Loucy (cell line): ENCODE results near the gene HSPA12A.

ENCODE experiments used
- H2AFZ ChIP-seq: fragments of 200-600 bp; sonication (generic); 2 replicates; pipeline ENCODE4 v1.6.0; 2016; ENCODE audit warnings: antibody characterized with exemption, mild to moderate bottlenecking, low read length, moderate library complexity
- H3F3A ChIP-seq: fragments of 200-600 bp; 2 replicates; pipeline ENCODE4 v1.6.0; 2016; ENCODE audit warnings: antibody characterized with exemption, low read depth, mild to moderate bottlenecking
- H3K27me3 ChIP-seq: fragments of 200-600 bp; sonication (generic); 2 replicates; pipeline ENCODE4 v1.6.1; 2014; ENCODE audit warnings: low read length, mild to moderate bottlenecking; ENCODE audit not compliant: insufficient read depth, poor library complexity, severe bottlenecking
- H3K36me3 ChIP-seq: fragments of 200-600 bp; sonication (generic); 2 replicates; pipeline ENCODE4 v1.6.1; 2016; ENCODE audit warnings: low read length; ENCODE audit not compliant: insufficient read depth
- H3K4me1 ChIP-seq: fragments of 200-600 bp; sonication (generic); 2 replicates; pipeline ENCODE4 v1.5.1; 2014; ENCODE audit warnings: low read length, mild to moderate bottlenecking; ENCODE audit not compliant: insufficient read depth, poor library complexity, severe bottlenecking
- H3K4me2 ChIP-seq: fragments of 200-600 bp; sonication (generic); 2 replicates; pipeline ENCODE4 v1.6.0; 2014; ENCODE audit warnings: antibody characterized with exemption, low read length, low read depth, mild to moderate bottlenecking; ENCODE audit not compliant: poor library complexity, severe bottlenecking
- H3K4me3 ChIP-seq: fragments of 200-600 bp; sonication (generic); 2 replicates; pipeline ENCODE4 v1.5.1; 2014; ENCODE audit warnings: low read length, mild to moderate bottlenecking, mixed read lengths; ENCODE audit not compliant: poor library complexity, severe bottlenecking
- H3K79me2 ChIP-seq: fragments of 200-600 bp; sonication (generic); 2 replicates; pipeline ENCODE4 v1.6.1; 2014; ENCODE audit warnings: low read length; ENCODE audit not compliant: insufficient read depth
- H3K9ac ChIP-seq: fragments of 200-600 bp; sonication (generic); 2 replicates; pipeline ENCODE4 v1.6.0; 2014; ENCODE audit warnings: mild to moderate bottlenecking, low read depth, low read length, moderate library complexity; ENCODE audit not compliant: poor library complexity, severe bottlenecking
- H3K9me2 ChIP-seq: fragments of 200-600 bp; sonication (generic); replicated peaks from 2 replicates; pipeline ENCODE4 v1.6.1; 2016; ENCODE audit warnings: low read depth, low read length, mixed read lengths
- H3K9me3 ChIP-seq: fragments of 200-600 bp; sonication (generic); 2 replicates; pipeline ENCODE4 v1.6.1; 2014; ENCODE audit warnings: mild to moderate bottlenecking, antibody characterized with exemption, low read length, low read depth; ENCODE audit not compliant: insufficient read depth
- H4K20me1 ChIP-seq: fragments of 200-600 bp; sonication (generic); 2 replicates; pipeline ENCODE4 v1.6.0; 2014; ENCODE audit warnings: antibody characterized with exemption, low read length, mild to moderate bottlenecking; ENCODE audit not compliant: insufficient read depth, poor library complexity, severe bottlenecking
- EZH2phosphoT487 ChIP-seq: fragments of 200-600 bp; IDR thresholded peaks from 2 replicates; pipeline ENCODE4 v1.6.1; 2018; ENCODE audit warnings: antibody characterized with exemption, mild to moderate bottlenecking, moderate library complexity, borderline replicate concordance
- TF ChIP-seq, protein P1 (sequence below): fragments of 200-600 bp; sonication (generic); conservative IDR thresholded peaks from 2 replicates; pipeline ENCODE4 v1.5.1; 2014; ENCODE audit warnings: mild to moderate bottlenecking, antibody characterized with exemption, low read length

The HSPA12A gene

DNA sequence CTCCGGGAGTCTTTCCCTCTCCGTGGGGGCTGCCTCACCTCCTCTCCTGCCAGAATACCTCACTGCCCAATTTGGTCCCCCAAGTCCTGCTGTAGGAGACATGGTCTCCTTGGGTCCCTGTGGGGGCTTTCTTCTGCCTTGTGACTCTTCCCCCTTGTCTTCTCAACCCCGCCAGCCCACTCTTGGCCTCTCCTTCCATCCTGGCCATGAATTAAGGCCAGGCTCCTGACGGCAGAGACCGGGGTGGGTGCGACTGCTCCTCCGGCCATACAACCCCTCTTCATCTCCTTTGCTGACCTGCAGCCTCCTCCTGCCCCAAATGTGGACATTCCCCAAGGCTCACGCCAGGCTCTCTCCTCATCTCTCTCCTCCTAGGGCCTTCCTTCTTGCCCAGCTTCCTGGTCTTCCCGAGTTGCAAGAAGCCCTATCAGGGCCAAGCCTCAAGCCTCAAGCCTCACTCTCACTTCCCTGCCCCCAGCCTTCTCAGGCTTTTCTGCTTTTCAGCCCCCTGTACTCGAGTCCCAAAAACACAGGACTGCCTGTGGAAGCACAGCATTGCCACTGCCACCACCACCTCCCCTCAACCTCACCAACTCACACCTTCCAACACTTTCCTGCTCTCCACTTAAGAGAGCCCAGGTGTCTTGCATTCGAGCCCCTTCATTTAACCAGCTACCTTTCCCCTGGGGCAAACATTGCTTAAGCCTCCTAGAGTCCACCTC lies 120.3 kb downstream of the HSPA12A start:
- no peaks in the 10 kb centered on the region for H3K27me3 ChIP-seq
- no peak for TF ChIP-seq EZH2phosphoT487
- TF ChIP-seq, protein P1, sequence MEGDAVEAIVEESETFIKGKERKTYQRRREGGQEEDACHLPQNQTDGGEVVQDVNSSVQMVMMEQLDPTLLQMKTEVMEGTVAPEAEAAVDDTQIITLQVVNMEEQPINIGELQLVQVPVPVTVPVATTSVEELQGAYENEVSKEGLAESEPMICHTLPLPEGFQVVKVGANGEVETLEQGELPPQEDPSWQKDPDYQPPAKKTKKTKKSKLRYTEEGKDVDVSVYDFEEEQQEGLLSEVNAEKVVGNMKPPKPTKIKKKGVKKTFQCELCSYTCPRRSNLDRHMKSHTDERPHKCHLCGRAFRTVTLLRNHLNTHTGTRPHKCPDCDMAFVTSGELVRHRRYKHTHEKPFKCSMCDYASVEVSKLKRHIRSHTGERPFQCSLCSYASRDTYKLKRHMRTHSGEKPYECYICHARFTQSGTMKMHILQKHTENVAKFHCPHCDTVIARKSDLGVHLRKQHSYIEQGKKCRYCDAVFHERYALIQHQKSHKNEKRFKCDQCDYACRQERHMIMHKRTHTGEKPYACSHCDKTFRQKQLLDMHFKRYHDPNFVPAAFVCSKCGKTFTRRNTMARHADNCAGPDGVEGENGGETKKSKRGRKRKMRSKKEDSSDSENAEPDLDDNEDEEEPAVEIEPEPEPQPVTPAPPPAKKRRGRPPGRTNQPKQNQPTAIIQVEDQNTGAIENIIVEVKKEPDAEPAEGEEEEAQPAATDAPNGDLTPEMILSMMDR: no peak
- no peaks in the 10 kb centered on the region for H3K9me2 ChIP-seq
- no peak overlapping the region for H3K4me2 ChIP-seq
- no peak overlapping the region for H3K4me3 ChIP-seq
- H3F3A ChIP-seq: no peaks in the 10 kb centered on the region
- no peaks in the 10 kb centered on the region for H4K20me1 ChIP-seq
- no peaks in the 10 kb centered on the region for H3K9me3 ChIP-seq
- no peaks in the 10 kb centered on the region for H3K4me1 ChIP-seq
- H3K79me2 ChIP-seq: no peaks in the 10 kb centered on the region
- H3K9ac ChIP-seq: no peak overlapping the region
- no peak overlapping the region for H2AFZ ChIP-seq
- H3K36me3 ChIP-seq: no peaks in the 10 kb centered on the region

GRCh38 chr10:116621476-116621875 lies 120.9 kb downstream of the HSPA12A start:
- no peaks in the 10 kb centered on the region for H3K36me3 ChIP-seq
- H3K4me2 ChIP-seq: no peak overlapping the region
- TF ChIP-seq EZH2phosphoT487: no peak
- TF ChIP-seq, protein P1: no peak
- H3K9me2 ChIP-seq: no peaks in the 10 kb centered on the region
- H3K27me3 ChIP-seq: no peaks in the 10 kb centered on the region
- no peaks in the 10 kb centered on the region for H3K4me1 ChIP-seq
- H3F3A ChIP-seq: no peaks in the 10 kb centered on the region
- H3K4me3 ChIP-seq: no peak overlapping the region
- no peaks in the 10 kb centered on the region for H3K79me2 ChIP-seq
- H2AFZ ChIP-seq: no peak overlapping the region
- H3K9ac ChIP-seq: no peak overlapping the region
- no peaks in the 10 kb centered on the region for H4K20me1 ChIP-seq
- H3K9me3 ChIP-seq: no peaks in the 10 kb centered on the region
